HepG2 (cell line): ENCODE results near the gene FFAR1. TPM values are rescaled to one million over a fixed set of nuclear protein-coding genes. Genes with fewer than 3 reads are reported as not detected.

Experiments used
- ATAC-seq: fragments of 200-7000 bp; cut with Tn5 transposase; 3 replicates; pipeline ENCODE4 v1.9.1; 2020; ENCODE audit warnings: mild to moderate bottlenecking, moderate library complexity
- BruUV-seq: library from RNA; stranded (reverse); fragments of 400-500 nt; replicated peaks from 2 replicates; lab custom pipeline; 2021; lab: Mats Ljungman, UMichigan
- CTCF ChIA-PET: fragments of 300-600 bp; formaldehyde crosslinking; extraction: SDS; loops from one replicate; lab custom pipeline; 2021; ENCODE audit warnings: low total read pairs, inconsistent platforms, low intra/inter-chr PET ratio; lab: Yijun Ruan, JAX
- POLR2A ChIA-PET: fragments of 350-600 bp; sonication (Branson Sonifier 250); formaldehyde crosslinking; loops from one replicate; lab custom pipeline; 2020; ENCODE audit warnings: antibody characterized with exemption, inconsistent platforms; lab: Yijun Ruan, JAX
- DNase-seq: peaks from one replicate; pipeline ENCODE4 v3.0.0-alpha.2; 2015; ENCODE audit warnings: low spot score
- FAIRE-seq: peaks from 3 replicates; lab custom pipeline; 2011; peaks lifted over from hg19 to GRCh38; lab: Jason Lieb, UNC
- H2AFZ ChIP-seq: one replicate; pipeline ENCODE4 v1.6.1; 2011; ENCODE audit warnings: low read length, inconsistent platforms
- H3K27ac ChIP-seq: fragments of 300-600 bp; 3 replicates; pipeline ENCODE4 v1.8.0; 2011; ENCODE audit warnings: mixed run types, mild to moderate bottlenecking, mixed read lengths, low read length, inconsistent platforms; ENCODE audit not compliant: insufficient read depth; ENCODE audit errors: extremely low read length
- H3K27me3 ChIP-seq, 2 experiments: fragments of 200-600 bp in 1 of 2; 2 replicates in 1 of 2; 3 replicates in 1 of 2; pipeline versions ENCODE4 v1.6.0 to v1.8.0; 2011; ENCODE audit warnings: low read length in 2 of 2, mild to moderate bottlenecking in 2 of 2, moderate library complexity in 2 of 2, inconsistent platforms in 1 of 2; ENCODE audit not compliant: insufficient read depth in 2 of 2, control insufficient read depth in 1 of 2
- H3K36me3 ChIP-seq, 2 experiments: fragments of 200-600 bp in 1 of 2; replicated peaks in 1 of 2; 2 replicates in 1 of 2; 3 replicates in 1 of 2; pipeline versions ENCODE4 v1.5.1 to v1.8.0; 2011; ENCODE audit warnings: low read length in 2 of 2, inconsistent platforms in 1 of 2; ENCODE audit not compliant: insufficient read depth in 2 of 2, control insufficient read depth in 1 of 2
- H3K4me1 ChIP-seq: 2 replicates; pipeline ENCODE4 v1.5.1; 2012; ENCODE audit warnings: low read length, inconsistent platforms; ENCODE audit not compliant: insufficient read depth
- H3K4me2 ChIP-seq: 2 replicates; pipeline ENCODE4 v1.6.0; 2011; ENCODE audit warnings: low read depth, low read length, inconsistent platforms
- H3K4me3 ChIP-seq, 3 experiments: fragments of 200-600 bp in 1 of 3; sonication (generic), shearing (Covaris generic) in 1 of 3; replicated peaks in 1 of 3; 2 replicates each; pipeline ENCODE4 v1.5.1; 2011 to 2016; ENCODE audit warnings: low read length in 3 of 3, inconsistent platforms in 2 of 3, low read depth in 2 of 3, mild to moderate bottlenecking in 2 of 3, control low read depth in 1 of 3, mixed read lengths in 1 of 3; ENCODE audit not compliant: insufficient read depth in 1 of 3
- H3K79me2 ChIP-seq: one replicate; pipeline ENCODE4 v1.6.1; 2011; ENCODE audit warnings: low read length, inconsistent platforms; ENCODE audit not compliant: insufficient read depth
- H3K9ac ChIP-seq: 2 replicates; pipeline ENCODE4 v1.6.0; 2011; ENCODE audit warnings: mild to moderate bottlenecking, low read depth, low read length, inconsistent platforms; ENCODE audit not compliant: insufficient read depth
- H3K9me3 ChIP-seq: 2 replicates; pipeline ENCODE4 v1.5.1; 2012; ENCODE audit warnings: mild to moderate bottlenecking, low read length
- H4K20me1 ChIP-seq: 2 replicates; pipeline ENCODE4 v1.6.0; 2011; ENCODE audit warnings: inconsistent platforms, mild to moderate bottlenecking, low read length, moderate library complexity; ENCODE audit not compliant: insufficient read depth
- ELF4 ChIP-seq: sonication (generic); formaldehyde crosslinking; IDR thresholded peaks from 2 replicates; pipeline ENCODE4 v1.5.0; 2020; ENCODE audit warnings: missing genetic modification reagents, mild to moderate bottlenecking, moderate library complexity, borderline replicate concordance
- FOXK2 ChIP-seq: fragments of 450-650 bp; IDR thresholded peaks from 2 replicates; pipeline ENCODE4 v1.6.1; 2016
- POLR2G ChIP-seq: fragments of 200-400 bp; formaldehyde crosslinking; IDR thresholded peaks from 2 replicates; pipeline ENCODE4 v1.6.1; 2018; ENCODE audit warnings: mild to moderate bottlenecking, low read depth, low read length, moderate library complexity
- TEF ChIP-seq: sonication (generic); formaldehyde crosslinking; IDR thresholded peaks from 2 replicates; pipeline ENCODE4 v1.5.0; 2020; ENCODE audit warnings: missing genetic modification reagents
- ZBTB25 ChIP-seq: IDR thresholded peaks from 2 replicates; pipeline ENCODE4 v1.6.1; 2018; ENCODE audit warnings: missing genetic modification reagents
- ZNF121 ChIP-seq: sonication (generic); formaldehyde crosslinking; IDR thresholded peaks from 2 replicates; pipeline ENCODE4 v1.5.0; 2020; ENCODE audit warnings: mild to moderate bottlenecking, missing genetic modification reagents
- ZNF138 ChIP-seq: sonication (generic); formaldehyde crosslinking; IDR thresholded peaks from 2 replicates; pipeline ENCODE4 v1.5.0; 2020; ENCODE audit warnings: mild to moderate bottlenecking, low read depth, missing genetic modification reagents
- ZNF256 ChIP-seq: sonication (generic); formaldehyde crosslinking; conservative IDR thresholded peaks from 2 replicates; pipeline ENCODE4 v1.4.0; 2020; ENCODE audit warnings: missing genetic modification reagents
- ZNF382 ChIP-seq: sonication (generic); formaldehyde crosslinking; IDR thresholded peaks from 2 replicates; pipeline ENCODE4 v1.5.0; 2020; ENCODE audit warnings: missing genetic modification reagents, mild to moderate bottlenecking, borderline replicate concordance
- ZNF496 ChIP-seq: sonication (generic); formaldehyde crosslinking; IDR thresholded peaks from 2 replicates; pipeline ENCODE4 v1.8.1; 2023; ENCODE audit warnings: mild to moderate bottlenecking, moderate library complexity, missing genetic modification reagents; ENCODE audit not compliant: insufficient replicate concordance
- ZNF703 ChIP-seq: sonication (generic); formaldehyde crosslinking; IDR thresholded peaks from 2 replicates; pipeline ENCODE4 v1.5.1; 2020; ENCODE audit warnings: missing genetic modification reagents, mild to moderate bottlenecking, moderate library complexity, borderline replicate concordance
- ZNF841 ChIP-seq: sonication (generic); formaldehyde crosslinking; IDR thresholded peaks from 2 replicates; pipeline ENCODE4 v1.8.1; 2023; ENCODE audit warnings: missing genetic modification reagents, borderline replicate concordance
- WGBS: methylation state at CpG from one replicate; pipeline ENCODE4 v1.1.6; 2017; ENCODE audit warnings: low lambda C conversion rate; 5-methylcytosine and 5-hydroxymethylcytosine counted together
- in situ Hi-C: cut with HindIII; loops from 2 replicates; pipeline ENCODE4 v1.10.0; 2017; ENCODE audit warnings: low pct_unique_long_range_greater_than_20kb; ENCODE audit not compliant: extremely low pct_ligation_motif_present
- intact Hi-C: fragments of 100-400 bp; cut with micrococcal nuclease; formaldehyde crosslinking; loops from one replicate; pipeline ENCODE4 v1.10.0; 2022; ENCODE audit not compliant: unreplicated experiment
- polyA plus RNA-seq, 8 experiments: library from polyadenylated mRNA; depleted of rRNA in 3 of 8; stranded (reverse) in 7 of 8; unstranded in 1 of 8; fragments of >200 nt; fragmentation: Illumina TruSeq in 4 of 8; extraction: Trizol in 4 of 8; gene quantifications; 2 replicates each; pipeline versions ENCODE4 v1.2.1 to v1.2.3, GENCODE V29; 2011 to 2016; ENCODE audit warnings: low read depth in 4 of 8, missing spikeins in 1 of 8, mixed read lengths in 1 of 8; ENCODE audit not compliant: insufficient read depth in 1 of 8
- total RNA-seq, 5 experiments: library from RNA; depleted of rRNA; stranded (reverse); fragments of >200 nt; fragmentation: Illumina TruSeq; extraction: Trizol; gene quantifications; 2 replicates each; pipeline ENCODE4 v1.2.3, GENCODE V29; 2016; ENCODE audit warnings: low read depth in 1 of 5
- TF ChIP-seq, protein P1 (sequence below): sonication (generic); formaldehyde crosslinking; IDR thresholded peaks from 2 replicates; pipeline ENCODE4 v1.8.0; 2022; ENCODE audit warnings: low read depth, missing genetic modification reagents
- TF ChIP-seq, protein P2 (sequence below): sonication (generic); formaldehyde crosslinking; IDR thresholded peaks from 2 replicates; pipeline ENCODE4 v1.4.0; 2020; ENCODE audit warnings: mild to moderate bottlenecking, missing genetic modification reagents

Gene FFAR1
- total and polyA plus RNA-seq, 2 of the 13 experiments (the other 11 are each of a cell fraction or from before 2014, with no cell fraction given): not detected

DNA sequence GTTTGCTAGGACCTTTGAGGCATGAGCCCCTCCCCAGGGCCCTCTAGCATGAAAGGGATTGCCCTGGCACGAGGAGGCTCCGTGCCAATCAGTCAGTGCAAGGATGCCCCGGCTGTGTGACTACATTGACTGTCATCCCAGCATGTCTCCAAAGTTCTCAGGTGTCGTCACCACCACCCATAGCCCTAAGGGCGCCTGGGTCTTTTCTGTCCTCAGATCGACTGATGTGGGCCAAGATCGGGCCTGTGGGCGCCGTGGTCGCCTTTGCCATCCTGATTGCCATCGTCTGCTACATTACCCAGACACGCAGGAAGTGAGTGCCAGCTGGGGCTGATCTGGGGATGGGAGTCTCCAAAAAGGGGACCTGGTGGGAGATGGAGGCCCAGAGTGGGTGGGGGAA lies 37.4 kb upstream of the FFAR1 start:
- H3K4me1 ChIP-seq: peaks cover 99% of the 10 kb centered on the region
- no peak overlapping the region for H3K4me2 ChIP-seq
- intact Hi-C loops (no loop called here), in situ Hi-C loops (no loop called here)
- H3K79me2 ChIP-seq: no peaks in the 10 kb centered on the region
- H3K4me3 ChIP-seq: no peak overlapping the region
- no peak for ATAC-seq
- ChIA-PET CTCF (no interaction called here), POLR2A (interaction anchor here (1.1 kb wide), 1 partner anchor 30 kb away, joined by 3 read pairs; no protein-coding TSS in a partner anchor)
- TF ChIP-seq ZNF496: no peak
- TF ChIP-seq ZNF703 (CRISPR knock-in tag): no peak
- no peak for TF ChIP-seq ELF4
- no peak for TF ChIP-seq ZNF382
- TF ChIP-seq, protein P1, sequence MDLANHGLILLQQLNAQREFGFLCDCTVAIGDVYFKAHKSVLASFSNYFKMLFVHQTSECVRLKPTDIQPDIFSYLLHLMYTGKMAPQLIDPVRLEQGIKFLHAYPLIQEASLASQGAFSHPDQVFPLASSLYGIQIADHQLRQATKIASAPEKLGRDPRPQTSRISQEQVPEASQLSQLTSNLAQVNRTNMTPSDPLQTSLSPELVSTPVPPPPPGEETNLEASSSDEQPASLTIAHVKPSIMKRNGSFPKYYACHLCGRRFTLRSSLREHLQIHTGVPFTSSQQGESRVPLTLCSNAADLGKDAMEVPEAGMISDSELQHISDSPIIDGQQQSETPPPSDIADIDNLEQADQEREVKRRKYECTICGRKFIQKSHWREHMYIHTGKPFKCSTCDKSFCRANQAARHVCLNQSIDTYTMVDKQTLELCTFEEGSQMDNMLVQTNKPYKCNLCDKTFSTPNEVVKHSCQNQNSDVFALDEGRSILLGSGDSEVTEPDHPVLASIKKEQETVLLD: no peak
- no peak for TF ChIP-seq FOXK2
- no peaks in the 10 kb centered on the region for H3K36me3 ChIP-seq
- no peak overlapping the region for H2AFZ ChIP-seq
- BruUV-seq: no TSS peak
- H3K9me3 ChIP-seq: no peaks in the 10 kb centered on the region
- FAIRE-seq: no peak
- H3K9ac ChIP-seq: no peak overlapping the region
- no peak overlapping the region for H3K27ac ChIP-seq
- no peak for DNase-seq
- H4K20me1 ChIP-seq: no peaks in the 10 kb centered on the region
- WGBS: 94% methylated on average over 8 of the region's 12 CpGs
- H3K27me3 ChIP-seq: no peaks in the 10 kb centered on the region

DNA sequence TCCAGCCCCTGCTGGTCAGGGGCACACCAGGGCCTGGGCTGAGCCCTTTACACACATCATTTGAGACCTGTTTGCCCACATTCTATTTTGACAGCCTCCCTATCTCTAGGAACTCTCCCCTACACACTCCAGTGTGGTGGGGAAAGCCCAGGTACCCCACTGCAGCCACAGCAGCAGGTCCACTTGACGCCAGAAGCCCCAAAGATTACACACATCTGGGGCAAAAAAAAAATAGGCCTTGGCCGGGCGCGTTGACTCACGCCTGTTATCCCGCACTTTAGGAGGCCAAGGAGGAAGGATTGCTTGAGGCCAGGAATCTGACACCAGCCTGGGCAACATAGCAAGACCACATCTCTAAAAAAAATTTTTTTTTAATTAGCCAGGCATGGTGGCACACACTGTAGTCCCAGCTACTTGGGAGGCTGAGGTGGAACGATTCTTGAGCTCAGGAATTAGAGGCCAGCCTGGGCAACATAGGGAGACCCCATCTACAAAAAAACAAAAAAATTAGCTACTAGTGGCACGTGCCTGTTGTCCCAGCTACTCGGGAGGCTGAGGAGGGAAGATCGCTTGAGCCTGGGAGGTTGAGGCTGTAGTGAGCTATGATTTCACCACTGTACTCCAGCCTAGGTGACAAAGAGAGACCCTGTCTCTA lies 36.8 kb upstream of the FFAR1 start:
- ATAC-seq (peak; percentile 16), DNase-seq (no peak), FAIRE-seq (no peak)
- BruUV-seq: no TSS peak
- 89% methylated on average over 9 of the region's 10 CpGs for WGBS
- H3K27me3 ChIP-seq: no peaks in the 10 kb centered on the region
- H3K79me2 ChIP-seq: no peaks in the 10 kb centered on the region
- no peak overlapping the region for H3K27ac ChIP-seq
- peaks cover 99% of the 10 kb centered on the region for H3K4me1 ChIP-seq
- ChIA-PET CTCF (no interaction called here), POLR2A (interaction anchor here (1.1 kb wide), 1 partner anchor 30 kb away, joined by 3 read pairs; no protein-coding TSS in a partner anchor)
- no peak overlapping the region for H3K4me2 ChIP-seq
- in situ Hi-C loops (no loop called here), intact Hi-C loops (no loop called here)
- no peaks in the 10 kb centered on the region for H3K36me3 ChIP-seq
- H3K9me3 ChIP-seq: no peaks in the 10 kb centered on the region
- no peak overlapping the region for H3K9ac ChIP-seq
- H3K4me3 ChIP-seq: no peak overlapping the region
- H2AFZ ChIP-seq: no peak overlapping the region
- no peaks in the 10 kb centered on the region for H4K20me1 ChIP-seq
- TF ChIP-seq ZNF138 (CRISPR knock-in tag): no peak
- no peak for TF ChIP-seq ZBTB25 (CRISPR knock-in tag)
- TF ChIP-seq, protein P2, sequence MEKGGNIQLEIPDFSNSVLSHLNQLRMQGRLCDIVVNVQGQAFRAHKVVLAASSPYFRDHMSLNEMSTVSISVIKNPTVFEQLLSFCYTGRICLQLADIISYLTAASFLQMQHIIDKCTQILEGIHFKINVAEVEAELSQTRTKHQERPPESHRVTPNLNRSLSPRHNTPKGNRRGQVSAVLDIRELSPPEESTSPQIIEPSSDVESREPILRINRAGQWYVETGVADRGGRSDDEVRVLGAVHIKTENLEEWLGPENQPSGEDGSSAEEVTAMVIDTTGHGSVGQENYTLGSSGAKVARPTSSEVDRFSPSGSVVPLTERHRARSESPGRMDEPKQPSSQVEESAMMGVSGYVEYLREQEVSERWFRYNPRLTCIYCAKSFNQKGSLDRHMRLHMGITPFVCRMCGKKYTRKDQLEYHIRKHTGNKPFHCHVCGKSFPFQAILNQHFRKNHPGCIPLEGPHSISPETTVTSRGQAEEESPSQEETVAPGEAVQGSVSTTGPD: no peak
- TF ChIP-seq ZNF256 (CRISPR knock-in tag): no peak
- no peak for TF ChIP-seq POLR2G
- no peak for TF ChIP-seq ZNF841
- TF ChIP-seq TEF (CRISPR knock-in tag): no peak
- TF ChIP-seq ZNF121: peak; percentile 60
